ENCODE measurements around the gene SRD5A3. TPM values are rescaled to one million over a fixed set of nuclear protein-coding genes. Genes with fewer than 3 reads are reported as not detected.

The SRD5A3 gene
- total RNA-seq, 1 donor from 2014 or later, result 12.7 TPM

DNA sequence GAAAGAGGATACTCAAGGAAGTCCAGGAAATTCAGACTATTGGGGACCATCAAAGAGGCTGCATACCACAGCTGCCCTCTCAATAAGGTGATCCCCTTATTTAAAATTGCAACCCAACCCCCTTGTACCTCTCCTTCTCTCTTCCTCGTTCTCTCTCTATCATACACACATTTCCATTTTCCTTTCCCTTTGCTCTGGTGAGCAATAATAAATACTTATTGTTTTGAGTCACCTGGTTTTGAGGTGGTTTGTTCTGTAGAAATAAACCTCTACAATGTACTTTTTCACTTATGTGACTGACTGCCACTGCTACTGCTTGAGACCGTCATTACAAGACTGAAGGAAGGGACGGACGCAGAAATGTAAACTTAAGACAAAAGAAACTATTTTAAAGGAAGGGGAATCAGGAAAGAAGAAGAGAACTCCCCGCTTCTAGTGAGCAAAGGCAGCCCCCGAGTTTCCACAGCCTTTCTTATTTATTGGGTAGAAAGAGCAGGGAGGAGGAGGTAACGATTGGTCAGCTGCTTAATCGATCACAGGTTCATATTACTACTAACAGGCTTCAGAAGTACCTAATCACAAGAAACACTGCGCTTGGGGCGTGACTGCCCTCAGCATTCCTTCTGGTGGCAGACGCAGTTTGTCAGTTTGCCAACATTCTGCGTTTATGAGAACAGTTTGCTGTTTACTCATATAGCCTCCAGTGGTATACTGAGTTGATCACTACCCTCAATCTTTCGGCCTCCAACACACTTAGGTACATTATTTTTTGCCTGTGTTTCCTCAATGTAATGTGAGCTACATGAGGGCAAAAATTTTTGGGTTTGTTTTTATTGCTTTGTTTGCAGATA is 32.8 kb downstream of the SRD5A3 start:
- Mint-ChIP-seq H3K4me1 (ENCODE audit: low read depth, unreplicated experiment) (no peaks in the 10 kb centered on the region), H3K9me3 (ENCODE audit: unreplicated experiment) (peaks cover 3% of the 10 kb centered on the region), H3K36me3 (ENCODE audit: unreplicated experiment) (no peaks in the 10 kb centered on the region), H3K27ac (ENCODE audit: unreplicated experiment) (no peak overlapping the region), H3K27me3 (ENCODE audit: unreplicated experiment) (no peaks in the 10 kb centered on the region), H3K4me3 (ENCODE audit: unreplicated experiment) (no peak overlapping the region)
- no peak for TF ChIP-seq CTCF (IDR thresholded peaks at IDR 0.05; ENCODE audit: partially characterized antibody, unreplicated experiment)
- DNase-seq, result no peak

GRCh38 chr4:55380576-55380975 is 34.5 kb downstream of the SRD5A3 start:
- Mint-ChIP-seq H3K4me3 (ENCODE audit: unreplicated experiment) (no peak overlapping the region), H3K36me3 (ENCODE audit: unreplicated experiment) (no peaks in the 10 kb centered on the region), H3K9me3 (ENCODE audit: unreplicated experiment) (peaks cover 3% of the 10 kb centered on the region), H3K27ac (ENCODE audit: unreplicated experiment) (no peak overlapping the region), H3K27me3 (ENCODE audit: unreplicated experiment) (no peaks in the 10 kb centered on the region), H3K4me1 (ENCODE audit: low read depth, unreplicated experiment) (no peaks in the 10 kb centered on the region)
- TF ChIP-seq CTCF (IDR thresholded peaks at IDR 0.05; ENCODE audit: partially characterized antibody, unreplicated experiment), result no peak
- no peak for DNase-seq

- H3K4me1 Mint-ChIP-seq (ENCODE audit: low read depth, unreplicated experiment), result no peaks in the 10 kb centered on the region
- DNase-seq, result no peak
- TF ChIP-seq CTCF (IDR thresholded peaks at IDR 0.05; ENCODE audit: partially characterized antibody, unreplicated experiment), result no peak
- no peak overlapping the region for H3K27ac Mint-ChIP-seq (ENCODE audit: unreplicated experiment)
- H3K9me3 Mint-ChIP-seq (ENCODE audit: unreplicated experiment), result peaks cover 3% of the 10 kb centered on the region
- no peaks in the 10 kb centered on the region for H3K27me3 Mint-ChIP-seq (ENCODE audit: unreplicated experiment)
- H3K4me3 Mint-ChIP-seq (ENCODE audit: unreplicated experiment), result no peak overlapping the region
- no peaks in the 10 kb centered on the region for H3K36me3 Mint-ChIP-seq (ENCODE audit: unreplicated experiment)
Observed at GRCh38 chr4:55381502-55381901, 35.5 kb downstream of the SRD5A3 start.

- no peak overlapping the region for H3K4me3 Mint-ChIP-seq (ENCODE audit: unreplicated experiment)
- DNase-seq, result no peak
- no peaks in the 10 kb centered on the region for H3K27me3 Mint-ChIP-seq (ENCODE audit: unreplicated experiment)
- H3K36me3 Mint-ChIP-seq (ENCODE audit: unreplicated experiment), result no peaks in the 10 kb centered on the region
- no peak overlapping the region for H3K27ac Mint-ChIP-seq (ENCODE audit: unreplicated experiment)
- H3K9me3 Mint-ChIP-seq (ENCODE audit: unreplicated experiment), result no peaks in the 10 kb centered on the region
- no peaks in the 10 kb centered on the region for H3K4me1 Mint-ChIP-seq (ENCODE audit: low read depth, unreplicated experiment)
- TF ChIP-seq CTCF (IDR thresholded peaks at IDR 0.05; ENCODE audit: partially characterized antibody, unreplicated experiment), result no peak
Observed at GRCh38 chr4:55382488-55383003, 36.5 kb downstream of the SRD5A3 start.

- H3K27ac Mint-ChIP-seq (ENCODE audit: unreplicated experiment), result no peak overlapping the region
- H3K9me3 Mint-ChIP-seq (ENCODE audit: unreplicated experiment), result no peaks in the 10 kb centered on the region
- no peaks in the 10 kb centered on the region for H3K4me1 Mint-ChIP-seq (ENCODE audit: low read depth, unreplicated experiment)
- H3K36me3 Mint-ChIP-seq (ENCODE audit: unreplicated experiment), result no peaks in the 10 kb centered on the region
- no peak for TF ChIP-seq CTCF (IDR thresholded peaks at IDR 0.05; ENCODE audit: partially characterized antibody, unreplicated experiment)
- H3K27me3 Mint-ChIP-seq (ENCODE audit: unreplicated experiment), result no peaks in the 10 kb centered on the region
- H3K4me3 Mint-ChIP-seq (ENCODE audit: unreplicated experiment), result no peak overlapping the region
- DNase-seq, result no peak
Observed at GRCh38 chr4:55385201-55385649, 39.2 kb downstream of the SRD5A3 start.
